ENCODE data around the gene PRR16. TPM values are rescaled to one million over a fixed set of nuclear protein-coding genes. Genes with fewer than 3 reads are reported as not detected.

The PRR16 gene
- total and polyA plus RNA-seq, 4 experiments from 2014 or later, result not detected

GRCh38 chr5:120436996-120437395 lies 27.1 kb upstream of the PRR16 start:
- H3K4me1 ChIP-seq (ENCODE audit: insufficient read depth, low read length), result no peaks in the 10 kb centered on the region
- Mint-ChIP-seq H3K27ac (no peak overlapping the region), H3K4me1 (no peaks in the 10 kb centered on the region), H3K36me3 (no peaks in the 10 kb centered on the region), H3K27me3 (no peaks in the 10 kb centered on the region), H3K4me3 (no peak overlapping the region), H3K9me3 (peaks cover 0 to 5% (median 0%) of the 10 kb centered on the region in 8 donors)
- intact Hi-C loops (cut with micrococcal nuclease), result no loop called here
- H3K36me3 ChIP-seq (ENCODE audit: insufficient read depth, low read length), result no peaks in the 10 kb centered on the region
- no peak for DNase-seq
- no peaks in the 10 kb centered on the region for H3K9me3 ChIP-seq (ENCODE audit: control insufficient read depth in 1 of 2, low read length in 2 of 2)
- CTCF ChIA-PET (ENCODE audit: partially characterized antibody), result no interaction called here
- no peaks in the 10 kb centered on the region for H3K27me3 ChIP-seq (ENCODE audit: insufficient read depth, low read length)
- POLR2A ChIA-PET (ENCODE audit: partially characterized antibody), result no interaction called here
- H3K4me3 ChIP-seq (ENCODE audit: low read length in 2 of 2), result no peak overlapping the region
- no peak overlapping the region for H3K27ac ChIP-seq (ENCODE audit: low read depth, low read length)

- no peak for DNase-seq
- H3K4me1 ChIP-seq (ENCODE audit: insufficient read depth, low read length), result no peaks in the 10 kb centered on the region
- intact Hi-C loops (cut with micrococcal nuclease), result no loop called here
- H3K27ac ChIP-seq (ENCODE audit: low read depth, low read length), result no peak overlapping the region
- H3K4me3 ChIP-seq (ENCODE audit: low read length in 2 of 2), result no peak overlapping the region
- ChIA-PET POLR2A (ENCODE audit: partially characterized antibody) (no interaction called here), CTCF (ENCODE audit: partially characterized antibody) (interaction anchor here (0.6 kb wide), 1 partner anchor 21 kb away, joined by 3 read pairs; no protein-coding TSS in a partner anchor)
- no peaks in the 10 kb centered on the region for H3K9me3 Mint-ChIP-seq
- H3K9me3 ChIP-seq (ENCODE audit: control insufficient read depth in 1 of 2, low read length in 2 of 2), result no peaks in the 10 kb centered on the region
- H3K36me3 Mint-ChIP-seq, result no peaks in the 10 kb centered on the region
- no peaks in the 10 kb centered on the region for H3K36me3 ChIP-seq (ENCODE audit: insufficient read depth, low read length)
- no peak overlapping the region for H3K4me3 Mint-ChIP-seq
- no peaks in the 10 kb centered on the region for H3K27me3 ChIP-seq (ENCODE audit: insufficient read depth, low read length)
- H3K27me3 Mint-ChIP-seq, result no peaks in the 10 kb centered on the region
- H3K27ac Mint-ChIP-seq, result no peak overlapping the region
- no peaks in the 10 kb centered on the region for H3K4me1 Mint-ChIP-seq
These were observed 21.4 kb upstream of the PRR16 start for GRCh38 chr5:120442694-120443093.

- Mint-ChIP-seq H3K9me3 (no peaks in the 10 kb centered on the region), H3K4me1 (no peaks in the 10 kb centered on the region), H3K27ac (no peak overlapping the region), H3K27me3 (no peaks in the 10 kb centered on the region), H3K4me3 (no peak overlapping the region), H3K36me3 (no peaks in the 10 kb centered on the region)
- H3K9me3 ChIP-seq (ENCODE audit: control insufficient read depth in 1 of 2, low read length in 2 of 2), result no peaks in the 10 kb centered on the region
- no peaks in the 10 kb centered on the region for H3K4me1 ChIP-seq (ENCODE audit: insufficient read depth, low read length)
- ChIA-PET POLR2A (ENCODE audit: partially characterized antibody) (no interaction called here), CTCF (ENCODE audit: partially characterized antibody) (no interaction called here)
- DNase-seq, result no peak
- H3K36me3 ChIP-seq (ENCODE audit: insufficient read depth, low read length), result no peaks in the 10 kb centered on the region
- H3K27me3 ChIP-seq (ENCODE audit: insufficient read depth, low read length), result no peaks in the 10 kb centered on the region
- H3K4me3 ChIP-seq (ENCODE audit: low read length in 2 of 2), result no peak overlapping the region
- intact Hi-C loops (cut with micrococcal nuclease), result no loop called here
- H3K27ac ChIP-seq (ENCODE audit: low read depth, low read length), result no peak overlapping the region
These were observed 20.5 kb upstream of the PRR16 start for GRCh38 chr5:120443607-120444006.

- intact Hi-C loops (cut with micrococcal nuclease), result no loop called here
- no peak for DNase-seq
- no peaks in the 10 kb centered on the region for H3K36me3 Mint-ChIP-seq
- Histone ChIP-seq H3K27ac (ENCODE audit: low read depth, low read length) (no peak overlapping the region), H3K4me3 (ENCODE audit: low read length in 2 of 2) (no peak overlapping the region), H3K9me3 (ENCODE audit: control insufficient read depth in 1 of 2, low read length in 2 of 2) (no peaks in the 10 kb centered on the region), H3K4me1 (ENCODE audit: insufficient read depth, low read length) (no peaks in the 10 kb centered on the region), H3K36me3 (ENCODE audit: insufficient read depth, low read length) (no peaks in the 10 kb centered on the region), H3K27me3 (ENCODE audit: insufficient read depth, low read length) (no peaks in the 10 kb centered on the region)
- no peaks in the 10 kb centered on the region for H3K4me1 Mint-ChIP-seq
- ChIA-PET POLR2A (ENCODE audit: partially characterized antibody) (no interaction called here), CTCF (ENCODE audit: partially characterized antibody) (interaction anchor here (1.2 kb wide), 1 partner anchor 12 kb away, joined by 3 read pairs; no protein-coding TSS in a partner anchor)
- H3K27ac Mint-ChIP-seq, result no peak overlapping the region
- no peaks in the 10 kb centered on the region for H3K27me3 Mint-ChIP-seq
- H3K4me3 Mint-ChIP-seq, result no peak overlapping the region
- H3K9me3 Mint-ChIP-seq, result no peaks in the 10 kb centered on the region
These were observed 18.0 kb upstream of the PRR16 start for GRCh38 chr5:120446068-120446492.

GRCh38 chr5:120446901-120447300 lies 17.2 kb upstream of the PRR16 start:
- ChIA-PET CTCF (ENCODE audit: partially characterized antibody) (no interaction called here), POLR2A (ENCODE audit: partially characterized antibody) (no interaction called here)
- no peak overlapping the region for H3K27ac ChIP-seq (ENCODE audit: low read depth, low read length)
- H3K9me3 Mint-ChIP-seq, result no peaks in the 10 kb centered on the region
- H3K4me1 ChIP-seq (ENCODE audit: insufficient read depth, low read length), result no peaks in the 10 kb centered on the region
- no peak overlapping the region for H3K4me3 ChIP-seq (ENCODE audit: low read length in 2 of 2)
- intact Hi-C loops (cut with micrococcal nuclease), result no loop called here
- H3K9me3 ChIP-seq (ENCODE audit: control insufficient read depth in 1 of 2, low read length in 2 of 2), result no peaks in the 10 kb centered on the region
- no peak overlapping the region for H3K27ac Mint-ChIP-seq
- no peaks in the 10 kb centered on the region for H3K36me3 ChIP-seq (ENCODE audit: insufficient read depth, low read length)
- DNase-seq, result no peak
- H3K27me3 ChIP-seq (ENCODE audit: insufficient read depth, low read length), result no peaks in the 10 kb centered on the region
- no peak overlapping the region for H3K4me3 Mint-ChIP-seq
- H3K36me3 Mint-ChIP-seq, result no peaks in the 10 kb centered on the region
- no peaks in the 10 kb centered on the region for H3K4me1 Mint-ChIP-seq
- H3K27me3 Mint-ChIP-seq, result no peaks in the 10 kb centered on the region

- Mint-ChIP-seq H3K36me3 (no peaks in the 10 kb centered on the region), H3K27ac (no peak overlapping the region), H3K4me3 (no peak overlapping the region), H3K27me3 (no peaks in the 10 kb centered on the region), H3K4me1 (no peaks in the 10 kb centered on the region), H3K9me3 (no peaks in the 10 kb centered on the region)
- H3K27ac ChIP-seq (ENCODE audit: low read depth, low read length), result no peak overlapping the region
- H3K4me3 ChIP-seq (ENCODE audit: low read length in 2 of 2), result no peak overlapping the region
- no peaks in the 10 kb centered on the region for H3K36me3 ChIP-seq (ENCODE audit: insufficient read depth, low read length)
- CTCF ChIA-PET (ENCODE audit: partially characterized antibody), result no interaction called here
- POLR2A ChIA-PET (ENCODE audit: partially characterized antibody), result no interaction called here
- H3K9me3 ChIP-seq (ENCODE audit: control insufficient read depth in 1 of 2, low read length in 2 of 2), result no peaks in the 10 kb centered on the region
- H3K27me3 ChIP-seq (ENCODE audit: insufficient read depth, low read length), result no peaks in the 10 kb centered on the region
- intact Hi-C loops (cut with micrococcal nuclease), result no loop called here
- DNase-seq, result no peak
- H3K4me1 ChIP-seq (ENCODE audit: insufficient read depth, low read length), result no peaks in the 10 kb centered on the region
These were observed 16.3 kb upstream of the PRR16 start for GRCh38 chr5:120447706-120448239.

GRCh38 chr5:120449501-120449900 lies 14.6 kb upstream of the PRR16 start:
- Histone ChIP-seq H3K9me3 (ENCODE audit: control insufficient read depth in 1 of 2, low read length in 2 of 2) (no peaks in the 10 kb centered on the region), H3K4me3 (ENCODE audit: low read length in 2 of 2) (no peak overlapping the region), H3K27ac (ENCODE audit: low read depth, low read length) (no peak overlapping the region), H3K27me3 (ENCODE audit: insufficient read depth, low read length) (no peaks in the 10 kb centered on the region), H3K36me3 (ENCODE audit: insufficient read depth, low read length) (no peaks in the 10 kb centered on the region), H3K4me1 (ENCODE audit: insufficient read depth, low read length) (no peaks in the 10 kb centered on the region)
- H3K27me3 Mint-ChIP-seq, result no peaks in the 10 kb centered on the region
- H3K36me3 Mint-ChIP-seq, result no peaks in the 10 kb centered on the region
- H3K4me3 Mint-ChIP-seq, result no peak overlapping the region
- ChIA-PET CTCF (ENCODE audit: partially characterized antibody) (no interaction called here), POLR2A (ENCODE audit: partially characterized antibody) (no interaction called here)
- DNase-seq, result no peak
- H3K27ac Mint-ChIP-seq, result no peak overlapping the region
- no peaks in the 10 kb centered on the region for H3K4me1 Mint-ChIP-seq
- intact Hi-C loops (cut with micrococcal nuclease), result no loop called here
- H3K9me3 Mint-ChIP-seq, result no peaks in the 10 kb centered on the region

- H3K27ac ChIP-seq (ENCODE audit: low read depth, low read length), result no peak overlapping the region
- Mint-ChIP-seq H3K4me3 (no peak overlapping the region), H3K9me3 (no peaks in the 10 kb centered on the region), H3K27ac (no peak overlapping the region), H3K36me3 (no peaks in the 10 kb centered on the region), H3K4me1 (no peaks in the 10 kb centered on the region), H3K27me3 (no peaks in the 10 kb centered on the region)
- H3K4me1 ChIP-seq (ENCODE audit: insufficient read depth, low read length), result no peaks in the 10 kb centered on the region
- no peaks in the 10 kb centered on the region for H3K9me3 ChIP-seq (ENCODE audit: control insufficient read depth in 1 of 2, low read length in 2 of 2)
- H3K27me3 ChIP-seq (ENCODE audit: insufficient read depth, low read length), result no peaks in the 10 kb centered on the region
- DNase-seq, result no peak
- CTCF ChIA-PET (ENCODE audit: partially characterized antibody), result no interaction called here
- intact Hi-C loops (cut with micrococcal nuclease), result no loop called here
- no peaks in the 10 kb centered on the region for H3K36me3 ChIP-seq (ENCODE audit: insufficient read depth, low read length)
- no peak overlapping the region for H3K4me3 ChIP-seq (ENCODE audit: low read length in 2 of 2)
- POLR2A ChIA-PET (ENCODE audit: partially characterized antibody), result no interaction called here
These were observed 13.2 kb upstream of the PRR16 start for GRCh38 chr5:120450910-120451309.

Measured in CD4-positive, alpha-beta memory T cell (primary cell).